K562 (cell line): ENCODE measurements around the gene SERPINB2. TPM values are rescaled to one million over a fixed set of nuclear protein-coding genes. Genes with fewer than 3 reads are reported as not detected.

Experiments
- ATAC-seq: fragments of 200-7000 bp; cut with Tn5 transposase; 3 replicates; pipeline ENCODE4 v1.9.1; 2020; ENCODE audit warnings: moderate library complexity
- BruUV-seq: library from RNA; stranded (reverse); fragments of 400-500 nt; replicated peaks from 2 replicates; lab custom pipeline; 2021; lab: Mats Ljungman, UMichigan
- CTCF ChIA-PET: fragments of 300-600 bp; formaldehyde crosslinking; extraction: SDS; loops from one replicate; lab custom pipeline; 2021; ENCODE audit warnings: low intra/inter-chr PET ratio; lab: Yijun Ruan, JAX
- POLR2A ChIA-PET: fragments of 300-600, 350-650 bp; sonication (Branson Sonifier 250); formaldehyde crosslinking; extraction: SDS; loops from one replicate; lab custom pipeline; 2021; ENCODE audit warnings: antibody characterized with exemption, inconsistent platforms; lab: Yijun Ruan, JAX
- DNase-seq, 4 experiments: peaks; one replicate each; pipeline versions ENCODE4 v3.0.0 to v3.0.0-alpha.2; 2011 to 2018; ENCODE audit warnings: low spot score in 3 of 4, mixed read lengths in 3 of 4; ENCODE audit errors: extremely low read depth in 1 of 4
- FAIRE-seq: peaks from 2 replicates; lab custom pipeline; 2011; peaks lifted over from hg19 to GRCh38; lab: Jason Lieb, UNC
- H2AFZ ChIP-seq: 2 replicates; pipeline ENCODE4 v1.6.0; 2011; ENCODE audit warnings: low read depth, low read length, control low read depth, inconsistent platforms
- H3K27ac ChIP-seq: fragments of 200-600 bp; 3 replicates; pipeline ENCODE4 v1.8.0; 2011; ENCODE audit warnings: low read depth, mild to moderate bottlenecking, control low read depth, inconsistent platforms, low read length, moderate library complexity, mixed read lengths; ENCODE audit errors: extremely low read depth
- H3K27me3 ChIP-seq, 2 experiments: fragments of 300-600 bp in 1 of 2; 2 replicates in 1 of 2; 3 replicates in 1 of 2; pipeline versions ENCODE4 v1.6.0 to v1.8.0; 2011; ENCODE audit warnings: inconsistent platforms in 2 of 2, low read length in 2 of 2, mild to moderate bottlenecking in 1 of 2, mixed read lengths in 1 of 2, moderate library complexity in 1 of 2; ENCODE audit not compliant: control insufficient read depth in 2 of 2, insufficient read depth in 2 of 2
- H3K36me3 ChIP-seq: fragments of 300-600 bp; 3 replicates; pipeline ENCODE4 v1.8.0; 2011; ENCODE audit warnings: mild to moderate bottlenecking, low read length, inconsistent platforms; ENCODE audit not compliant: control insufficient read depth, insufficient read depth
- H3K4me1 ChIP-seq, 2 experiments: fragments of 200-600 bp in 1 of 2; replicated peaks in 1 of 2; 2 replicates in 1 of 2; 3 replicates in 1 of 2; pipeline versions ENCODE4 v1.5.1 to v1.8.0; 2011; ENCODE audit warnings: inconsistent platforms in 2 of 2, low read length in 2 of 2, mild to moderate bottlenecking in 1 of 2, mixed read lengths in 1 of 2, moderate library complexity in 1 of 2; ENCODE audit not compliant: control insufficient read depth in 2 of 2, insufficient read depth in 2 of 2
- H3K4me2 ChIP-seq: 2 replicates; pipeline ENCODE4 v1.6.1; 2011; ENCODE audit warnings: low read length, control low read depth, inconsistent platforms, mixed read lengths; ENCODE audit not compliant: insufficient read depth
- H3K4me3 ChIP-seq: fragments of 200-600 bp; sonication (generic), shearing (Covaris generic); 2 replicates; pipeline ENCODE4 v1.5.1; 2016; ENCODE audit warnings: control low read depth, inconsistent platforms
- H3K79me2 ChIP-seq: fragments of 200-600 bp; 3 replicates; pipeline ENCODE4 v1.8.0; 2011; ENCODE audit warnings: low read length, inconsistent platforms; ENCODE audit not compliant: control insufficient read depth, insufficient read depth
- H3K9ac ChIP-seq, 2 experiments: 2 replicates each; pipeline versions ENCODE4 v1.6.0 to v1.6.1; 2011; ENCODE audit warnings: low read depth in 2 of 2, low read length in 2 of 2, control low read depth in 1 of 2, inconsistent platforms in 1 of 2, mild to moderate bottlenecking in 1 of 2, mixed read lengths in 1 of 2; ENCODE audit not compliant: insufficient read depth in 1 of 2
- H3K9me1 ChIP-seq: one replicate; pipeline ENCODE4 v1.6.0; 2011; ENCODE audit warnings: inconsistent platforms, mild to moderate bottlenecking, low read length, moderate library complexity; ENCODE audit not compliant: control insufficient read depth, insufficient read depth
- H3K9me3 ChIP-seq: replicated peaks from 2 replicates; pipeline ENCODE4 v1.5.1; 2011; ENCODE audit warnings: low read depth, low read length, inconsistent platforms; ENCODE audit not compliant: control insufficient read depth, insufficient read depth
- H4K20me1 ChIP-seq: replicated peaks from 2 replicates; pipeline ENCODE4 v1.6.1; 2011; ENCODE audit warnings: low read length, inconsistent platforms, mixed read lengths; ENCODE audit not compliant: control insufficient read depth, insufficient read depth
- ASH1L ChIP-seq: fragments of 450-650 bp; IDR thresholded peaks from 2 replicates; pipeline ENCODE4 v1.6.1; 2018; ENCODE audit warnings: borderline replicate concordance, mild to moderate bottlenecking, low read depth; ENCODE audit not compliant: partially characterized antibody
- ATF7 ChIP-seq: fragments of 450-650 bp; IDR thresholded peaks from 2 replicates; pipeline ENCODE4 v1.7.1; 2014; ENCODE audit warnings: mild to moderate bottlenecking, moderate library complexity
- BCOR ChIP-seq: fragments of 450-650 bp; IDR thresholded peaks from 2 replicates; pipeline ENCODE4 v1.6.1; 2016
- GATAD2A ChIP-seq: fragments of 450-650 bp; IDR thresholded peaks from 2 replicates; pipeline ENCODE4 v1.6.1; 2017
- GTF2A2 ChIP-seq: IDR thresholded peaks from 2 replicates; pipeline ENCODE4 v1.6.1; 2016; ENCODE audit warnings: mild to moderate bottlenecking, missing genetic modification characterization, missing compliant biosample characterization
- GTF3C2 ChIP-seq: IDR thresholded peaks from 3 replicates; pipeline ENCODE4 v1.6.1; 2011; ENCODE audit warnings: borderline replicate concordance, mild to moderate bottlenecking, moderate library complexity; ENCODE audit not compliant: insufficient read length; ENCODE audit errors: extremely low read depth
- PTRF ChIP-seq: fragments of 450-650 bp; IDR thresholded peaks from 2 replicates; pipeline ENCODE4 v1.6.1; 2016; ENCODE audit warnings: mild to moderate bottlenecking, missing genetic modification characterization, missing compliant biosample characterization
- RAD51 ChIP-seq: fragments of 450-650 bp; IDR thresholded peaks from 2 replicates; pipeline ENCODE4 v1.7.1; 2016; ENCODE audit warnings: low read depth, mild to moderate bottlenecking, borderline replicate concordance
- RFX1 ChIP-seq: fragments of 450-650 bp; IDR thresholded peaks from 2 replicates; pipeline ENCODE4 v1.6.1; 2016; ENCODE audit warnings: mild to moderate bottlenecking, moderate library complexity
- TEAD2 ChIP-seq: fragments of 450-650 bp; IDR thresholded peaks from 2 replicates; pipeline ENCODE4 v1.6.1; 2016; ENCODE audit warnings: missing genetic modification characterization, control low read depth, missing compliant biosample characterization
- ZBTB26 ChIP-seq: fragments of 450-650 bp; formaldehyde crosslinking; IDR thresholded peaks from 2 replicates; pipeline ENCODE4 v1.4.0; 2022; ENCODE audit warnings: missing genetic modification characterization
- ZFX ChIP-seq: sonication (generic); formaldehyde crosslinking; IDR thresholded peaks from 2 replicates; pipeline ENCODE4 v1.8.0; 2022; ENCODE audit warnings: mild to moderate bottlenecking, missing genetic modification reagents, moderate library complexity
- ZNF212 ChIP-seq: fragments of 450-650 bp; formaldehyde crosslinking; IDR thresholded peaks from 2 replicates; pipeline ENCODE4 v1.4.0; 2020; ENCODE audit warnings: mild to moderate bottlenecking
- ZNF551 ChIP-seq: fragments of 250-450 bp; sonication (Bioruptor Pico); IDR thresholded peaks from 2 replicates; pipeline ENCODE4 v1.5.0; 2021; ENCODE audit warnings: mild to moderate bottlenecking, moderate library complexity
- WGBS: fragments of 100-300 bp; shearing (Covaris generic); methylation state at CpG from one replicate; pipeline ENCODE4 v1.1.6; 2016; ENCODE audit warnings: low coverage, mixed read lengths; ENCODE audit not compliant: insufficient coverage; ENCODE audit errors: missing lambda C conversion rate; 5-methylcytosine and 5-hydroxymethylcytosine counted together
- in situ Hi-C: fragments of 300-500 bp; cut with MboI; formaldehyde crosslinking; loops from 4 replicates; pipeline ENCODE4 v1.15.0; 2018; ENCODE audit warnings: inconsistent platforms, mixed read lengths
- intact Hi-C: fragments of 100-400 bp; cut with micrococcal nuclease; formaldehyde crosslinking; loops from 2 replicates; pipeline ENCODE4 v1.14.2; 2022
- polyA plus RNA-seq, 8 experiments: library from polyadenylated mRNA; depleted of rRNA in 4 of 8; stranded (reverse) in 5 of 8; unstranded in 3 of 8; fragments of >200 nt; fragmentation: Nextera tagmentation in 2 of 8; fragmentation: Illumina TruSeq in 1 of 8; extraction: Ambion mirVana in 2 of 8; extraction: Trizol in 1 of 8; gene quantifications; 2 replicates each; pipeline versions ENCODE4 v1.2.1 to v1.2.3, GENCODE V29; 2011 to 2014; ENCODE audit warnings: inconsistent platforms in 1 of 8, missing spikeins in 1 of 8
- total RNA-seq, 7 experiments: library from RNA; depleted of rRNA in 6 of 7; stranded (reverse); fragments of >200 nt in 6 of 7; fragmentation: Illumina TruSeq in 2 of 7; extraction: Trizol in 2 of 7; gene quantifications; 2 replicates each; pipeline versions ENCODE4 v1.2.1 to v1.2.3, GENCODE V29; 2011 to 2021; ENCODE audit warnings: low replicate concordance in 1 of 7
- TF ChIP-seq, protein P1 (sequence below): fragments of 250-450 bp; sonication (Bioruptor Pico); IDR thresholded peaks from 2 replicates; pipeline ENCODE4 v1.9.0; 2021; ENCODE audit warnings: mild to moderate bottlenecking

SERPINB2 gene
- total and polyA plus RNA-seq, 9 of the 15 experiments (the other 6 are each of a cell fraction or from before 2014, with no cell fraction given) = 0.03 to 0.13 (median 0.09) TPM; not detected in 5

DNA sequence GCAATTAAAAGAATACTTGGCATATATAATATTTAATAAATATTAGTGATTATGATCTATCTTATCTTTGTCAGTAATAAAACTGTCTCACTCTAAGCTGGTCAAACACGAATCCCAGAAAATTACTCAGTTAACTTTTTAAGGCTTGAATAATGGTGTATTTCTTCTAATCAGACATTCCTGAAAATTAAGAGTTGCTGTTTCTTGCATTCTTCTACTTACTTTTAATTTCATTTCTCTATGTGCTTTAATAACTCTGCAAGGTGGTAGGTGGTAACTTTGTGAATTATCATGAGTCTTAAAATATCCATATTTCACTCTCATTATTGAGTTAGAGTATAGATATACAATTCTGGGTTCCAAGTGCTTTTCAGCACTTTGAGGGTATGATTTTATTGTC, 17.2 kb downstream of the SERPINB2 start:
- ChIA-PET POLR2A (no interaction called here), CTCF (no interaction called here)
- Histone ChIP-seq H3K9me1 (no peaks in the 10 kb centered on the region), H4K20me1 (no peaks in the 10 kb centered on the region), H3K9me3 (no peaks in the 10 kb centered on the region), H3K4me3 (no peak overlapping the region), H3K36me3 (no peaks in the 10 kb centered on the region), H3K27ac (no peak overlapping the region), H3K4me1 (no peaks in the 10 kb centered on the region), H3K9ac (no peak overlapping the region), H3K27me3 (no peaks in the 10 kb centered on the region), H2AFZ (no peak overlapping the region), H3K4me2 (no peak overlapping the region), H3K79me2 (no peaks in the 10 kb centered on the region)
- WGBS = 9% methylated on average over 1 of the region's 1 CpG
- DNase-seq (no peak), FAIRE-seq (no peak), ATAC-seq (no peak)
- TF ChIP-seq BCOR = no peak
- no peak for TF ChIP-seq ZFX
- in situ Hi-C loops = no loop called here
- BruUV-seq = no TSS peak
- intact Hi-C loops = no loop called here

GRCh38 chr18:63905361-63905760, 17.9 kb downstream of the SERPINB2 start:
- Histone ChIP-seq H3K27me3 (no peaks in the 10 kb centered on the region), H3K9me3 (no peaks in the 10 kb centered on the region), H3K36me3 (no peaks in the 10 kb centered on the region), H4K20me1 (no peaks in the 10 kb centered on the region), H3K4me2 (no peak overlapping the region), H3K27ac (no peak overlapping the region), H3K9ac (no peak overlapping the region), H3K79me2 (no peaks in the 10 kb centered on the region), H3K9me1 (no peaks in the 10 kb centered on the region), H3K4me1 (no peaks in the 10 kb centered on the region), H3K4me3 (no peak overlapping the region), H2AFZ (no peak overlapping the region)
- DNase-seq (no peak), ATAC-seq (no peak), FAIRE-seq (no peak)
- in situ Hi-C loops = no loop called here
- 0% methylated on average over 2 of the region's 2 CpGs for WGBS
- ChIA-PET CTCF (no interaction called here), POLR2A (no interaction called here)
- intact Hi-C loops = no loop called here
- no TSS peak for BruUV-seq
- TF ChIP-seq ZNF212 (CRISPR knock-in tag) (no peak), RAD51 (no peak), PTRF (no peak), ZBTB26 (no peak), RFX1 (no peak), ZNF551 (CRISPR knock-in tag) (no peak), ATF7 (no peak), ASH1L (no peak), GTF3C2 (no peak), TEAD2 (no peak), GATAD2A (no peak), GTF2A2 (tag) (no peak)
- TF ChIP-seq, protein P1, sequence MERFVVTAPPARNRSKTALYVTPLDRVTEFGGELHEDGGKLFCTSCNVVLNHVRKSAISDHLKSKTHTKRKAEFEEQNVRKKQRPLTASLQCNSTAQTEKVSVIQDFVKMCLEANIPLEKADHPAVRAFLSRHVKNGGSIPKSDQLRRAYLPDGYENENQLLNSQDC (CRISPR knock-in tag) = no peak
